Psoas muscle (tissue), 8 donors: ENCODE measurements around the gene MED19. TPM values are rescaled to one million over a fixed set of nuclear protein-coding genes. Genes with fewer than 3 reads are reported as not detected.
"Not testable (repeated sequence)": the region's sequence is repeated elsewhere in the genome, so short reads cannot be mapped to it uniquely, and the experiment has no call there.

Experiments used
- ATAC-seq, 4 donors: fragments of 200-7000 bp; cut with Tn5 transposase; one replicate each; pipeline ENCODE4 v1.9.1; 2020; ENCODE audit warnings: moderate library complexity in 3 of 4, mild to moderate bottlenecking in 2 of 4
- DNase-seq, 2 donors: peaks; one replicate each; pipeline ENCODE4 v3.0.0-alpha.2; 2020
- H3K27ac ChIP-seq: fragments of 200-600 bp; one replicate; pipeline ENCODE4 v1.8.0; 2022
- H3K27me3 ChIP-seq, 3 donors: fragments of 200-600 bp in 1 of 3; one replicate each; pipeline versions ENCODE4 v1.6.1 to v1.8.0; 2013 to 2022; ENCODE audit warnings: low read length in 2 of 3, mild to moderate bottlenecking in 2 of 3, moderate library complexity in 1 of 3; ENCODE audit not compliant: insufficient read depth in 3 of 3
- H3K36me3 ChIP-seq, 2 donors: fragments of 200-600 bp in 1 of 2; one replicate each; pipeline versions ENCODE4 v1.6.1 to v1.8.0; 2013 to 2022; ENCODE audit warnings: low read depth in 1 of 2, mild to moderate bottlenecking in 1 of 2, moderate library complexity in 1 of 2; ENCODE audit not compliant: insufficient read depth in 1 of 2
- H3K4me1 ChIP-seq: fragments of 200-600 bp; one replicate; pipeline ENCODE4 v1.8.0; 2022
- H3K4me3 ChIP-seq: fragments of 200-600 bp; one replicate; pipeline ENCODE4 v1.8.0; 2022; ENCODE audit warnings: mild to moderate bottlenecking
- H3K9me3 ChIP-seq: fragments of 200-600 bp; one replicate; pipeline ENCODE4 v1.8.0; 2022
- WGBS, 3 donors: extraction: QIAGEN DNeasy Blood & Tissue Kit; methylation state at CpG; one replicate each; pipeline versions ENCODE4 v1.1.6 to v1.1.7; 2013; 5-methylcytosine and 5-hydroxymethylcytosine counted together
- intact Hi-C, 2 donors: fragments of 100-400 bp; cut with DNase I; formaldehyde crosslinking; loops; one replicate each; pipeline versions ENCODE4 v1.11.0 to v1.14.2; 2022
- polyA plus RNA-seq, 3 donors: library from polyadenylated mRNA; stranded (reverse); fragments of 200-250 nt; gene quantifications; one replicate each; pipeline ENCODE4 v1.2.3, GENCODE V29; 2013
- total RNA-seq, 4 donors: library from RNA; stranded (reverse); fragmentation: NEBNext Ultra II Directional in 2 of 4; extraction: Animal tissue kit (Norgen Biotek cat#: 25700) in 2 of 4; gene quantifications; one replicate each; pipeline versions ENCODE4 v1.2.1 to v1.2.4, GENCODE V29; 2021 to 2023
- TF ChIP-seq, protein P1 (sequence below): fragments of 200-600 bp; IDR thresholded peaks from one replicate; pipeline ENCODE4 v1.8.0; 2022; ENCODE audit warnings: antibody characterized with exemption
- donor health status: healthy with polysubstance abuse.
- donor health status: DM: no; HTN: no; CAD: no; lungs with moderate emphysema.
- donor health status: Bipolar disorder and iron deficiency.
- donor health status: healthy.
- donor health status: DM: yes; HTN: yes; CAD: no.
- donor health status: DM: no; HTN: no; CAD: no.
- donor health status: DM: no; HTN: no; CAD: no.
- donor health status: DM: yes; HTN: yes; CAD: no.

MED19 gene
- total and polyA plus RNA-seq, 7 donors = 6.7 to 19.7 (median 9.4) TPM

GRCh38 chr11:57709802-57710367 is 2.1 kb downstream of the MED19 start:
- no peak for ATAC-seq
- no peak for DNase-seq
- H3K4me3 ChIP-seq = no peak overlapping the region
- 89 to 95% (median 92%) methylated on average over 5 of the region's 5 CpGs for WGBS, 3 donors
- intact Hi-C loops = loop anchor here (5.0 kb wide), 2 partner anchors 38 to 43 kb away; partner anchors contain the start of gene ZDHHC5 (in 1 of the 2)
- H3K9me3 ChIP-seq = no peaks in the 10 kb centered on the region
- H3K36me3 ChIP-seq = peaks cover 0 to 29% of the 10 kb centered on the region in 2 donors
- H3K27ac ChIP-seq = no peak overlapping the region
- peaks cover 32% of the 10 kb centered on the region for H3K4me1 ChIP-seq
- TF ChIP-seq, protein P1, sequence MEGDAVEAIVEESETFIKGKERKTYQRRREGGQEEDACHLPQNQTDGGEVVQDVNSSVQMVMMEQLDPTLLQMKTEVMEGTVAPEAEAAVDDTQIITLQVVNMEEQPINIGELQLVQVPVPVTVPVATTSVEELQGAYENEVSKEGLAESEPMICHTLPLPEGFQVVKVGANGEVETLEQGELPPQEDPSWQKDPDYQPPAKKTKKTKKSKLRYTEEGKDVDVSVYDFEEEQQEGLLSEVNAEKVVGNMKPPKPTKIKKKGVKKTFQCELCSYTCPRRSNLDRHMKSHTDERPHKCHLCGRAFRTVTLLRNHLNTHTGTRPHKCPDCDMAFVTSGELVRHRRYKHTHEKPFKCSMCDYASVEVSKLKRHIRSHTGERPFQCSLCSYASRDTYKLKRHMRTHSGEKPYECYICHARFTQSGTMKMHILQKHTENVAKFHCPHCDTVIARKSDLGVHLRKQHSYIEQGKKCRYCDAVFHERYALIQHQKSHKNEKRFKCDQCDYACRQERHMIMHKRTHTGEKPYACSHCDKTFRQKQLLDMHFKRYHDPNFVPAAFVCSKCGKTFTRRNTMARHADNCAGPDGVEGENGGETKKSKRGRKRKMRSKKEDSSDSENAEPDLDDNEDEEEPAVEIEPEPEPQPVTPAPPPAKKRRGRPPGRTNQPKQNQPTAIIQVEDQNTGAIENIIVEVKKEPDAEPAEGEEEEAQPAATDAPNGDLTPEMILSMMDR = no peak
- H3K27me3 ChIP-seq = no peaks in the 10 kb centered on the region

DNA sequence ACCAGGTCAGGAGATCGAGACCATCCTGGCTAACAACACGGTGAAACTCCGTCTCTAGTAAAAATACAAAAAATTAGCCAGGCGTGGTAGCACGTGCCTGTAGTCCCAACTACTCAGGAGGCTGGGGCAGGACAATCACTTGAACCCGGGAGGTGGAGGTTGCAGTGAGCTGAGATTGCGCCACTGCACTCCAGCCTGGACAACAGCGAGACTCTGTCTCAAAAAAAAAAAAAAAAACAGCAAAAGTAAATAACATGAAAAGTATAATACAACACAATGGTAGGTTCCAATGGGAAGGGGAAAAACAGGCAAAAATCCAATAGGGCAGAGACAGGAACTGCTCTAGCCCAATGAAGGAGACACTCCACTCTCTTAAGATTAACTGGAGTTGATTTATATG is 6.6 kb downstream of the MED19 start:
- 91 to 94% (median 93%) methylated on average over 8 of the region's 8 CpGs for WGBS, 3 donors
- intact Hi-C loops = loop anchor here in 1 of 2 donors (5.0 kb wide), 1 partner anchor 33 kb away; no protein-coding TSS in a partner anchor
- H3K27ac ChIP-seq, H3K27me3 ChIP-seq, H3K9me3 ChIP-seq, H3K4me3 ChIP-seq, DNase-seq, H3K4me1 ChIP-seq, ATAC-seq: not testable (repeated sequence)
- peaks cover 0 to 73% of the 10 kb centered on the region in 2 donors for H3K36me3 ChIP-seq

DNA sequence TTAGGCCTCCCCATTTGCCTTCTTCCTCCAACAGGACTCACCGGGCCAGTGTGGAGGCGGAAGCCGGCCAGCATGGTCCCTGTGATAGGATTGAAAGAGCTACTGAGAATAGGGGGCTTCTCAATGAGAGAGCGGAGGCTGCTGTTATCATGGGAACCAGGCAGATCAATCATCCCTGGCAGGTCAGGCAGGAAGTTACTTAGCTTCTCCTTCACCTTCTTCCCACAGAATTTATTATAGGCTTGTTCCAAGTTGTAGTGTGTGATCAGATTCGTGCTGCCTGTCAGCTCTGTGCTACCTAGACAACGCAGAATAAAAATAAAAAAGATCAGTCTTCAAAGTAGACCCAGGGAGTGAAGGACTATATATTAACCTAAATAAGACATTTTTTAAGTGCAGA is 7.1 kb downstream of the MED19 start:
- WGBS, 3 donors = 91 to 92% (median 91%) methylated on average over 6 of the region's 6 CpGs

GRCh38 chr11:57703341-57703740 is 8.7 kb downstream of the MED19 start:
- 83 to 92% (median 84%) methylated on average over 4 of the region's 4 CpGs for WGBS, 3 donors
- Histone ChIP-seq H3K27ac (no peak overlapping the region), H3K9me3 (no peaks in the 10 kb centered on the region), H3K4me1 (no peaks in the 10 kb centered on the region), H3K36me3 (peaks cover 0 to 85% of the 10 kb centered on the region in 2 donors), H3K4me3 (no peak overlapping the region), H3K27me3 (no peaks in the 10 kb centered on the region)
- intact Hi-C loops = no loop called here
- ATAC-seq = no peak
- DNase-seq = no peak
- TF ChIP-seq, protein P1 = no peak

More for the DNA sequence above, 7.1 kb downstream of the MED19 start:
- Histone ChIP-seq H3K4me3 (no peak overlapping the region), H3K4me1 (peaks cover 1% of the 10 kb centered on the region), H3K36me3 (peaks cover 0 to 78% of the 10 kb centered on the region in 2 donors), H3K27me3 (no peaks in the 10 kb centered on the region), H3K27ac (no peak overlapping the region), H3K9me3 (no peaks in the 10 kb centered on the region)
- DNase-seq (no peak), ATAC-seq (no peak)
- TF ChIP-seq, protein P1 = no peak
- intact Hi-C loops = loop anchor here in 1 of 2 donors (5.0 kb wide), 1 partner anchor 33 kb away; no protein-coding TSS in a partner anchor

- no peaks in the 10 kb centered on the region for H3K4me1 ChIP-seq
- DNase-seq = no peak
- no peaks in the 10 kb centered on the region for H3K9me3 ChIP-seq
- ATAC-seq = no peak
- no peak overlapping the region for H3K4me3 ChIP-seq
- 53 to 72% (median 60%) methylated on average over 3 of the region's 3 CpGs for WGBS, 3 donors
- intact Hi-C loops = no loop called here
- H3K27me3 ChIP-seq = no peaks in the 10 kb centered on the region
- no peak overlapping the region for H3K27ac ChIP-seq
- peaks cover 9 to 99% of the 10 kb centered on the region in 2 donors for H3K36me3 ChIP-seq
- TF ChIP-seq, protein P1 = no peak
Measured at GRCh38 chr11:57700425-57700824, 11.6 kb downstream of the MED19 start.
